GM12864 (cell line): Measurements from ENCODE around the gene A2M.

Experiments used
- DNase-seq: peaks from one replicate; pipeline ENCODE4 v3.0.0-alpha.2; 2011; ENCODE audit warnings: low read depth
- H3K4me3 ChIP-seq: 2 replicates; pipeline ENCODE4 v1.5.1; 2011; ENCODE audit warnings: mild to moderate bottlenecking, low read depth, low read length, control low read depth
- TF ChIP-seq, protein P1 (sequence below): IDR thresholded peaks from 2 replicates; pipeline ENCODE4 v1.5.1; 2011; ENCODE audit warnings: low read depth, mild to moderate bottlenecking, moderate library complexity, low read length, control low read depth, inconsistent platforms; ENCODE audit errors: missing control alignments

The A2M gene

GRCh38 chr12:9106067-9106466 lies 9.7 kb downstream of the A2M start:
- DNase-seq = no peak
- TF ChIP-seq, protein P1, sequence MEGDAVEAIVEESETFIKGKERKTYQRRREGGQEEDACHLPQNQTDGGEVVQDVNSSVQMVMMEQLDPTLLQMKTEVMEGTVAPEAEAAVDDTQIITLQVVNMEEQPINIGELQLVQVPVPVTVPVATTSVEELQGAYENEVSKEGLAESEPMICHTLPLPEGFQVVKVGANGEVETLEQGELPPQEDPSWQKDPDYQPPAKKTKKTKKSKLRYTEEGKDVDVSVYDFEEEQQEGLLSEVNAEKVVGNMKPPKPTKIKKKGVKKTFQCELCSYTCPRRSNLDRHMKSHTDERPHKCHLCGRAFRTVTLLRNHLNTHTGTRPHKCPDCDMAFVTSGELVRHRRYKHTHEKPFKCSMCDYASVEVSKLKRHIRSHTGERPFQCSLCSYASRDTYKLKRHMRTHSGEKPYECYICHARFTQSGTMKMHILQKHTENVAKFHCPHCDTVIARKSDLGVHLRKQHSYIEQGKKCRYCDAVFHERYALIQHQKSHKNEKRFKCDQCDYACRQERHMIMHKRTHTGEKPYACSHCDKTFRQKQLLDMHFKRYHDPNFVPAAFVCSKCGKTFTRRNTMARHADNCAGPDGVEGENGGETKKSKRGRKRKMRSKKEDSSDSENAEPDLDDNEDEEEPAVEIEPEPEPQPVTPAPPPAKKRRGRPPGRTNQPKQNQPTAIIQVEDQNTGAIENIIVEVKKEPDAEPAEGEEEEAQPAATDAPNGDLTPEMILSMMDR = no peak

GRCh38 chr12:9104767-9105423 lies 10.8 kb downstream of the A2M start:
- no peak overlapping the region for H3K4me3 ChIP-seq
- TF ChIP-seq, protein P1 = no peak
- no peak for DNase-seq

More at GRCh38 chr12:9106067-9106466, 9.7 kb downstream of the A2M start:
- H3K4me3 ChIP-seq = no peak overlapping the region

DNA sequence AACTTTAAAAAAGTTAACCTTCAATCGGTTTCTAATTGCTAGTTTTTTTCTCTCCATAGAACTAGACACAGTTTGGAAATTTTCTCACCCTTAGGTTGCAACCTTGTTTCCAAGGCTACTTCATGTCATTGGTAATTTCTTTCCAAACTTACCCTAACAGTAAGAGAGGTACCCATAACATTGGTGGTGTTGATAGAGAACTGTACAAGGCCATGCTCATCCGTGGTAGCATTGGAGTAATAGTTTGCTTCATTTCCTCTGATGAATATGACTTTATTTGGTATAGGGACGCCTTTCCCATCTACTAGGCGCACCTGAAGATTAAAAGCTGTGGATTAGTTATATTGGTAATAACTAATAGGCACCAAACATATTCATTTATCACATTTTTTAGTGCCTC lies 11.6 kb downstream of the A2M start:
- DNase-seq = no peak
- TF ChIP-seq, protein P1 = no peak
- no peak overlapping the region for H3K4me3 ChIP-seq

DNA sequence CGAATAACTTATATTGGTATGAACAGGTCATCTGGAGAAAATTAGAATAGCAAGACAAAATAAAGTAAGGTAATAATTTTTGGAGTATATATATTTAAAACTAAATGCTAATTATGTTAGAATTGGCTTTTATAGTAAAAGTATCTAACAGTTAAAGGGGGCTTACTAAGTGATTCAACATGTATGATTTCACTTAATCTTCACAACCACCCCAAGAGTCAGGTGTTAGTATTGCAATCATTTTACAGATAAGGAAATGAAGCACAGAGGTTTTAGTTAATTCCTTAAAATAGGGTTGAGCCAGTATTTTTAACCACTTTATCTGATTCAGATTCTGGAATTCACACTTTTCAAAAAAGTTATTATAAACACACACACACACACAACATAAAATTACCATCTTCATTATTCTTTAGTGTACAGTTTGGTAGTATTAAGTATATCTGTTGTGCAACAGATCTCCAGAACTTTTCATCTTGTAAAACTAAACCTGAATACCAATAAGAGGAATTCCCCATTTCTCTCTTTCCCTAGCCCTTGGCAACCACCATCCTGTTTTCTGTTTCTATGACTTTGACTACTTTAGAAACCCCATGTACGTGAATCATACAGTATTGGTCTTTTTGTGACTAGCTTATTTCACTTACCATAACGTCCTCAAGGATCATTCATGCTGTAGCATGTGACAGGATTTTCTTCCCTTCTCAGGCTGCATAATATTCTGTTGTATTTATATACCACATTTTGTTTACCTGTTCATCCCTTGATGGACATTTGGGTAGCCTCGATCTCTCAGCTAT lies 12.5 kb downstream of the A2M start:
- TF ChIP-seq, protein P1 = no peak
- H3K4me3 ChIP-seq = no peak overlapping the region
- no peak for DNase-seq

DNA sequence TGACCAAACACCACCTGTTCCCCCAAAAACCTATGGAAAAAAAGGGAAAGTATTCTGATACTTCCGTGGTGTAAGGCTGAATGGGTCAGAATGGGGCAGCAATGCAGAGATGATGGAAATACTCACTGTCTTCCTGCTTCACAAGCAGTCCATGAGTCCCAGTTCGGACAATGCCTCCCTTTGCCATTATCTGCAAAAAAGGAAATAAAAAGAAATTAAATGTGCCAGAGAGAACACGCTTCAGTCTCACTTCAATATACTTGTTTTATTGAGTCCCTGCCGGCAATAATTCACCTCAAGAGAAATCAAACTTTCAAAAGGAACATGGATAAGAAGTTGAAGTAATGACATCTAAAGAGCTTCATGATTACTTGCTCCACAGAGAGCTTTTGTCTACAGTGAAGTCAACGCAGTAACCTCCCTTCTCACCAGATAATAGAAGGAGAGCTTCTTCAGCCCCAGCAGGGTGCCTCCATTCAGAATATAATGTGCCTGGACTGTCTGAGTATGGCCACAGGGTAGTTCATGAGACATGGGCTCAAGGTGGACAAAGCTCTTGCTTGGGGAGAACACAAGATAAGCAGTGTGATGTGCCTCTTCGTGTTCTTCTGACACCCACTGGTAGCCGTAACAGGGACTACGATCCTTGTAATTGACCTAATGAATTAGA lies 14.6 kb downstream of the A2M start:
- TF ChIP-seq, protein P1 = no peak
- no peak overlapping the region for H3K4me3 ChIP-seq
- no peak for DNase-seq

DNA sequence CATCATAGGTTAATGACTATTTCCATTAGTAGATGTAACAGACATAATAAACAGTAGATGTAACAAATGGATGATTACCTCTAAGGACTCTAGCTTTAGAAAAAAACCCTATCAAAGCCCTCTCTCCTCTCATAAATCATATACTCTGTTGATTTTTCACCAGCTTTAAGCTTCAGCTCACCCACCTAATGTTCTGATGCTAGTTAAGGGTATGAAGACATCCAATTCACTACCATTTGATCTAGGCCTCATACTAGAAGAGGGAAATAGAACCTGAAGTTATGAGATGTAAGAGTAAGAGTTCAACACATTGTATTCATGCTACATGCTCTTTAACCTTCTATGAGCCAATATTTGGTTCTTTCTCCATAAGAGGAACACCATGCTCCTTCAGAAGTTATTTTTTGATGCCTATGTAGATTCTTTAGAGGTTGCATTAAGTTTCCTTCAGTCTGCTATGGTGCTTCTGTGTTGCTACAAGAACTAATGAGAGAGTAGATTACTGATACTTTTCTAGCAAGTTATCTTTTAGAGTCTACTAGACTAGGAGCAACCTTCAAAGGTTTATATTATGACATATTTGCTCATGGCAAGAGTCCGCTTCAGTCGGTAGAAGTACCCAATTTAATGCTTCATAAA lies 16.0 kb downstream of the A2M start:
- no peak overlapping the region for H3K4me3 ChIP-seq
- no peak for DNase-seq
- TF ChIP-seq, protein P1 = no peak
